HepG2 (cell line): ENCODE results near the gene TOB2. TPM values are rescaled to one million over a fixed set of nuclear protein-coding genes. Genes with fewer than 3 reads are reported as not detected.
A peak's percentile ranks its signal among the peaks of the same experiment; 100 is the strongest.

ENCODE experiments used
- ATF5 ChIP-seq: sonication (generic); formaldehyde crosslinking; IDR thresholded peaks from 2 replicates; pipeline ENCODE4 v1.4.0; 2020; ENCODE audit warnings: mild to moderate bottlenecking, low read depth, missing genetic modification reagents
- BCL3 ChIP-seq: sonication (generic); formaldehyde crosslinking; IDR thresholded peaks from 2 replicates; pipeline ENCODE4 v1.5.1; 2020; ENCODE audit warnings: mild to moderate bottlenecking, missing genetic modification reagents, moderate library complexity
- CREB1 ChIP-seq, 2 experiments: fragments of 450-650 bp in 1 of 2; IDR thresholded peaks; 2 replicates each; pipeline ENCODE4 v1.6.1; 2016 to 2017; ENCODE audit warnings: control low read depth in 1 of 2, mild to moderate bottlenecking in 1 of 2, missing compliant biosample characterization in 1 of 2, missing genetic modification characterization in 1 of 2
- CSRNP2 ChIP-seq: sonication (generic); formaldehyde crosslinking; conservative IDR thresholded peaks from 2 replicates; pipeline ENCODE4 v1.8.0; 2022; ENCODE audit warnings: low read depth, missing genetic modification reagents
- EP300 ChIP-seq, 3 experiments: sonication (generic) in 1 of 3; formaldehyde crosslinking in 1 of 3; IDR thresholded peaks; 2 replicates each; pipeline versions ENCODE4 v1.5.1 to v1.6.1; 2011 to 2020; ENCODE audit warnings: low read depth in 2 of 3, low read length in 2 of 3, borderline replicate concordance in 1 of 3, improper control_type of control experiment in 1 of 3, mild to moderate bottlenecking in 1 of 3, missing genetic modification reagents in 1 of 3, moderate library complexity in 1 of 3
- ETV5 ChIP-seq: IDR thresholded peaks from 2 replicates; pipeline ENCODE4 v1.6.1; 2018; ENCODE audit warnings: missing biosample characterization, missing genetic modification reagents, inconsistent platforms, borderline replicate concordance
- GLMP ChIP-seq: sonication (generic); formaldehyde crosslinking; IDR thresholded peaks from 2 replicates; pipeline ENCODE4 v1.9.0; 2021; ENCODE audit warnings: missing genetic modification reagents, mild to moderate bottlenecking, borderline replicate concordance
- HNF4A ChIP-seq: sonication (generic); formaldehyde crosslinking; IDR thresholded peaks from 2 replicates; pipeline ENCODE4 v1.4.0; 2020; ENCODE audit warnings: missing genetic modification reagents
- IRF9 ChIP-seq: sonication (generic); formaldehyde crosslinking; IDR thresholded peaks from 2 replicates; pipeline ENCODE4 v1.8.0; 2022; ENCODE audit warnings: missing genetic modification reagents, mild to moderate bottlenecking, borderline replicate concordance
- JUN ChIP-seq: sonication (generic); formaldehyde crosslinking; IDR thresholded peaks from 2 replicates; pipeline ENCODE4 v1.4.0; 2020; ENCODE audit warnings: mild to moderate bottlenecking, missing genetic modification reagents
- KDM5A ChIP-seq: fragments of 200-600 bp; sonication (generic); IDR thresholded peaks from 2 replicates; pipeline ENCODE4 v1.7.0; 2018; ENCODE audit warnings: antibody characterized with exemption, mild to moderate bottlenecking, low read length, borderline replicate concordance
- NFIB ChIP-seq: sonication (generic); formaldehyde crosslinking; IDR thresholded peaks from 2 replicates; pipeline ENCODE4 v1.9.0; 2021; ENCODE audit warnings: missing genetic modification reagents, mild to moderate bottlenecking, borderline replicate concordance
- PRPF4 ChIP-seq: fragments of 200-400 bp; formaldehyde crosslinking; IDR thresholded peaks from 2 replicates; pipeline ENCODE4 v1.6.1; 2016; ENCODE audit warnings: low read length, low read depth; ENCODE audit not compliant: poor library complexity, severe bottlenecking
- RBM22 ChIP-seq: fragments of 200-400 bp; formaldehyde crosslinking; optimal IDR thresholded peaks from 2 replicates; pipeline ENCODE3; 2017; ENCODE audit warnings: mild to moderate bottlenecking, low read length, moderate library complexity
- RORA ChIP-seq: sonication (generic); formaldehyde crosslinking; IDR thresholded peaks from 2 replicates; pipeline ENCODE4 v1.5.0; 2020; ENCODE audit warnings: mild to moderate bottlenecking, missing genetic modification reagents, moderate library complexity
- SP2 ChIP-seq: sonication (generic); formaldehyde crosslinking; IDR thresholded peaks from 2 replicates; pipeline ENCODE4 v1.5.1; 2020; ENCODE audit warnings: mild to moderate bottlenecking, missing genetic modification reagents
- ZBTB21 ChIP-seq: sonication (generic); formaldehyde crosslinking; IDR thresholded peaks from 2 replicates; pipeline ENCODE4 v1.4.0; 2020; ENCODE audit warnings: missing genetic modification reagents
- ZNF430 ChIP-seq: sonication (generic); formaldehyde crosslinking; IDR thresholded peaks from 2 replicates; pipeline ENCODE4 v1.9.0; 2021; ENCODE audit warnings: mild to moderate bottlenecking, missing genetic modification reagents
- ZNF781 ChIP-seq: sonication (generic); formaldehyde crosslinking; IDR thresholded peaks from 2 replicates; pipeline ENCODE4 v1.5.1; 2020; ENCODE audit warnings: borderline replicate concordance, mild to moderate bottlenecking, missing genetic modification reagents; ENCODE audit errors: not compliant biosample characterization
- polyA plus RNA-seq, 8 experiments: library from polyadenylated mRNA; depleted of rRNA in 3 of 8; stranded (reverse) in 7 of 8; unstranded in 1 of 8; fragments of >200 nt; fragmentation: Illumina TruSeq in 4 of 8; extraction: Trizol in 4 of 8; gene quantifications; 2 replicates each; pipeline versions ENCODE4 v1.2.1 to v1.2.3, GENCODE V29; 2011 to 2016; ENCODE audit warnings: low read depth in 4 of 8, missing spikeins in 1 of 8, mixed read lengths in 1 of 8; ENCODE audit not compliant: insufficient read depth in 1 of 8
- total RNA-seq, 5 experiments: library from RNA; depleted of rRNA; stranded (reverse); fragments of >200 nt; fragmentation: Illumina TruSeq; extraction: Trizol; gene quantifications; 2 replicates each; pipeline ENCODE4 v1.2.3, GENCODE V29; 2016; ENCODE audit warnings: low read depth in 1 of 5
- TF ChIP-seq, protein P1 (sequence below): sonication (generic); formaldehyde crosslinking; IDR thresholded peaks from 2 replicates; pipeline ENCODE4 v1.4.0; 2020; ENCODE audit warnings: missing genetic modification reagents

TOB2 gene
- total and polyA plus RNA-seq, 2 of the 13 experiments (the other 11 are each of a cell fraction or from before 2014, with no cell fraction given) = 12.2 to 13.7 TPM

- TF ChIP-seq ETV5 (no peak; the same call in 1 of the 2 replicates), RORA (CRISPR knock-in tag) (no peak), ZNF430 (CRISPR knock-in tag) (peak; percentile 17; the same call in 1 of the 2 replicates), BCL3 (CRISPR knock-in tag) (0 out of 2 replicates have a peak, but pooled peaks have one; percentile 67), CSRNP2 (CRISPR knock-in tag) (no peak), IRF9 (CRISPR knock-in tag) (no peak), ZBTB21 (no peak), NFIB (no peak), CREB1 (IDR thresholded peaks at IDR 0.05) (no peak), CREB1 (CRISPR knock-in tag; IDR thresholded peaks at IDR 0.05) (peak; percentile 90), RBM22 (no peak), GLMP (CRISPR knock-in tag) (no peak), ZNF781 (CRISPR knock-in tag) (no peak), SP2 (CRISPR knock-in tag) (no peak), KDM5A (peak; percentile 98), EP300 (IDR thresholded peaks at IDR 0.05; ENCODE audit: low read depth in 2 of 2, low read length in 2 of 2) (no peak), EP300 (CRISPR knock-in tag; IDR thresholded peaks at IDR 0.05; ENCODE audit: borderline replicate concordance) (no peak), PRPF4 (no peak), HNF4A (CRISPR knock-in tag) (peak; percentile 7; the same call in 1 of the 2 replicates), JUN (CRISPR knock-in tag) (no peak), ATF5 (0 out of 2 replicates have a peak, but pooled peaks have one; percentile 53)
- TF ChIP-seq, protein P1, sequence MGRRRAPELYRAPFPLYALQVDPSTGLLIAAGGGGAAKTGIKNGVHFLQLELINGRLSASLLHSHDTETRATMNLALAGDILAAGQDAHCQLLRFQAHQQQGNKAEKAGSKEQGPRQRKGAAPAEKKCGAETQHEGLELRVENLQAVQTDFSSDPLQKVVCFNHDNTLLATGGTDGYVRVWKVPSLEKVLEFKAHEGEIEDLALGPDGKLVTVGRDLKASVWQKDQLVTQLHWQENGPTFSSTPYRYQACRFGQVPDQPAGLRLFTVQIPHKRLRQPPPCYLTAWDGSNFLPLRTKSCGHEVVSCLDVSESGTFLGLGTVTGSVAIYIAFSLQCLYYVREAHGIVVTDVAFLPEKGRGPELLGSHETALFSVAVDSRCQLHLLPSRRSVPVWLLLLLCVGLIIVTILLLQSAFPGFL (CRISPR knock-in tag) = no peak
Observed at GRCh38 chr22:41469218-41469851, 22.7 kb upstream of the TOB2 start (continued).
